Right hindlimb (tissue), 1 donor: Measurements from ENCODE around the gene MAGEA1.
A peak's percentile ranks its signal among the peaks of the same experiment; 100 is the strongest.
"Not testable (repeated sequence)": the region's sequence is repeated elsewhere in the genome, so short reads cannot be mapped to it uniquely, and the experiment has no call there.

ENCODE experiments used
- DNase-seq: peaks from one replicate; pipeline ENCODE4 v3.0.0-alpha.2; 2018

MAGEA1 gene

GRCh38 chrX:153179131-153179530, at the start of gene MAGEA1:
MAGEA1 (plus strand) TSS chrX:153179284; CDS start chrX:153182390, 3,106 bp downstream.
- no peak for DNase-seq

GRCh38 chrX:153132924-153133323, 46.2 kb upstream of the MAGEA1 start:
- DNase-seq = not testable (repeated sequence)

- not testable (repeated sequence) for DNase-seq
These were observed 40.0 kb upstream of the MAGEA1 start for GRCh38 chrX:153139074-153139473.

- DNase-seq = not testable (repeated sequence)
These were observed 32.8 kb upstream of the MAGEA1 start for GRCh38 chrX:153146288-153146687.

GRCh38 chrX:153153516-153153915, 25.6 kb upstream of the MAGEA1 start:
- DNase-seq = no peak

GRCh38 chrX:153157450-153157849, 21.6 kb upstream of the MAGEA1 start:
- DNase-seq = no peak

GRCh38 chrX:153158319-153158718, 20.8 kb upstream of the MAGEA1 start:
- DNase-seq = no peak

- DNase-seq = no peak
These were observed 17.1 kb upstream of the MAGEA1 start for GRCh38 chrX:153161952-153162351.

- no peak for DNase-seq
These were observed 14.4 kb upstream of the MAGEA1 start for GRCh38 chrX:153164733-153165132.

- DNase-seq = not testable (repeated sequence)
These were observed 10.7 kb upstream of the MAGEA1 start for GRCh38 chrX:153168423-153168822.

GRCh38 chrX:153181822-153182221, 2.7 kb downstream of the MAGEA1 start:
- no peak for DNase-seq

- DNase-seq = no peak
These were observed 5.7 kb downstream of the MAGEA1 start for GRCh38 chrX:153184787-153185186.

- DNase-seq = no peak
These were observed 11.3 kb downstream of the MAGEA1 start for GRCh38 chrX:153190381-153190780.

- DNase-seq = no peak
These were observed 21.4 kb downstream of the MAGEA1 start for GRCh38 chrX:153200462-153200861.

- DNase-seq = no peak
These were observed 27.5 kb downstream of the MAGEA1 start for GRCh38 chrX:153206425-153207046.

- no peak for DNase-seq
These were observed 30.3 kb downstream of the MAGEA1 start for GRCh38 chrX:153209347-153209746.

GRCh38 chrX:153214934-153215333, 35.9 kb downstream of the MAGEA1 start:
- DNase-seq = no peak

- no peak for DNase-seq
These were observed 37.8 kb downstream of the MAGEA1 start for GRCh38 chrX:153216926-153217325.

GRCh38 chrX:153225438-153226098, 46.5 kb downstream of the MAGEA1 start:
- DNase-seq = no peak

GRCh38 chrX:153226344-153227185, 47.5 kb downstream of the MAGEA1 start:
- peak; percentile 26 for DNase-seq
